ENCODE data around the gene OAS1.

Gene OAS1

GRCh38 chr12:112967858-112968257 is 61.1 kb downstream of the OAS1 start:
- DNase-seq, result no peak
